ENCODE data around the gene SRRM2.

Gene SRRM2

DNA sequence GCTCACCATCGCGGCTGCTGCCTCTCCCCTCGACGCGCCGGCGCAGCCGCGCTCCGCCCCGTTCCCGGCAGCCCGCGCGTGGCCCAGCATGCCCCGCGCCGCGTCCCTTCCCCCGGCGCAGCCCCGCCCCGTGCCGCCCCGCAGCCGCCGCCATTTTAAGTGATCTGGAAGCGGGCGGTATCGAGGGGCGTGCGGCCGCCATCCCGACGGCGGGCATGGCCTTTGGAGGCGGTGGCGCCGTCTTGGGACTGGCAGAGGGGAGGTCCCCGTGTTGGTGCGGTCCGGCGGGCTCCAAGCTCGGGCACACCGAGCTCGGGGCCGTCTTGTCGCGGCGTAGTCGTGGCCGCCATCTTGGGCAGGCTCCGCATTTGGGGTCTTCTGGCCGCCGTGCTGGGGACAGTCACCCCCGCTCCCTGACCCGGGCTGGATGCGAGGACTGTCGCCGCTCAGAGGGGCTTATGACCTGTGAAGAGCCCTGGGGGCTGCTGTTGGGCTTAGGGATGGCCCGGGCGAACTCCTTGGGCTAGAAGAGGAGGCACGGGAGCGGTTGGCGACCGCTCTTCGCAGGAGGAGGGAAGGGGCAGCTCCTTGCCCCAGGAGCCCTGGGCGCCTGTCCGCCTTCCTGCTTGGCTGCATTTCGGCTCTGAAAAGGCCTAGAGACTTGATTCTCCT is 24.9 kb downstream of the SRRM2 start, which contains the start of gene ELOB:
Gene ELOB, minus strand, starts transcription at position 50 of the 672 bp plus-strand sequence. Its CDS starts 41 bp downstream, at position 9.
- DNase-seq (ENCODE audit: low read depth) = peak; percentile 85

DNA sequence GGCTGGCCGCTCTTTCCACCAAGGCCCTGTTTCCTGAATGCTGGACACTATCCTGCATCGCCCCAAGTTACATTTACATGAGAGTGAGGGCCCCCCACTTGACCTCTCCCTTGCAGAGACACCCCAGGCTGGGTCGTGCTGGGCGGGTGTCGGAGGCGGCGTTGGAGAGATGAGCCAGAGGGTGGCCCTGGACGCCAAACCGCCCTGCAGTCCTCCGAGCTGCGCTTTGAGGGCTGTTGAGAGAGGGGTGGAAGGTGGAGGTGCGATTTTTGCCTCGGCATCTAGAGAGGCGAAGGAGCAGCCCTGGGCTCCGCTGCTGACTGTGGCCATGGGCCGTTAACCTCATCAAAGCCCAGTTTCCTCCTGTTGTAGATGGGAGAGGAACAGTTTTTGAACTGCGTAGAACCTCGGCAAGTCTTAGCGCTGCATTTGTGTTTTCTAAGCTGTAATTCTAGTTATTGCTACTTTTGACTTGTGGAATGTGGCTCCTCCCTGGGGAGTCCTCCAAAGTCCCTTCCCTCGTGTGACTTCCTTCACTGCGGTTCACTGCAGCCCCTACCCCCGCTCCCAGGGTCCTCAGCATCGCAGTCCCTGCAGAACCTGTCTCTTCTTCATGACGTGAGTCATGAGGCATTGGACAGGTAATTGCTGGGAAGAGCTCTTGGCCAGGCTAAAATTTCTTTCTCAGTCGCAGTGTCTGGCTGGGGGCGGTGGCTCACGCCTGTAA is 25.6 kb downstream of the SRRM2 start:
- no peak for DNase-seq (ENCODE audit: low read depth)

DNA sequence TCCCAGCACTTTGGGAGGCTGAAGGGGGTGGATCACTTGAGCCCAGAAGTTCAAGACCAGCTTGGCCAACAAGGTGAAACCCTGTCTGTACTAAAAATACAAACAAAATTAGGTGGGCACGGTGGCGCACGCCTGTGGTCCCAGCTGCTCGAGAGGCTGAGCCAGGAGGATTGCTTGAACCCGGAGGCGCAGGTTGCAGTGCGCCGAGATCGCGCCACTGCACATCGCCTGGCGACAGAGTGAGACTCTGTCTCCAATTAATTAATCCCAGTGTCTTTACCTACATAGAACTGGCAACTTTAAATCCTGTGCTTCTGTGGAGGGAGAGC is 26.2 kb downstream of the SRRM2 start:
- no peak for DNase-seq (ENCODE audit: low read depth)

DNA sequence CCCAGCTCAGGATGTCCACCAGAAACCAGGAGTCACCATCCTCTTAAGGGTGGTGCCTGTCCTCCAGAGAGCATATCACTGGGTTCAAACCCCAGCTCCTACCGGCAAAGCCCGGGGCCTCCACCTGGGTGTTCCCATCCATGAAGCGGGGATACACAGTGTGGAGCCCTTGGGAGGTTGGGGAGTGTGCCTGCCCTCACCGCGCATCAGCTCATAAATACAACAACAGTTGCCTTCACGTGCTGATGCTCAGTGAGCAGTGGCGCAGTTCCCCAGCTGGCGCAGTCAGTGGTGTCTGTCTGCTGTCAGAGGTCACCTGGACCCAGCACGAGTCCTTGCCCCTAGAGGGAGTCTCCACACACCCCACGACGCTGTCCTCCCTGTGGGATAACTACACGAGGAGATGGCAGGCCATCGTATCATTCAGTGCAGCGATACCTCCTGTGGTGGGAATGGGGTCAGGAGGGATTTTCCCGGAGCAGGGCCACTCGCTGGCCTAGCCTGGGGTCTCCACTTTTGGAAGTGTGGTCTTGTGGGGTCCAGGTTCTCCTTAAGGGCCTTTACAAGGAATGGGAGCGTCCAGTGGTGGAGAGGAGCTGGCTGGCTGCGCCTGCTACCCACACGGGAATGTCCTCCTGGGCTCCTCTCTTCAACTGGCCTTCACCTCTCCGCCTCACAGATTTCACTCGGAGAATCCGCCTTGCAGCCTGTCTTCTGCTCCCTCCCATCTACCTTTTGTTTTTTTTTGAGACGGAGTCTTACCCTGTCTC is 26.9 kb downstream of the SRRM2 start:
- DNase-seq (ENCODE audit: low read depth) = no peak

DNA sequence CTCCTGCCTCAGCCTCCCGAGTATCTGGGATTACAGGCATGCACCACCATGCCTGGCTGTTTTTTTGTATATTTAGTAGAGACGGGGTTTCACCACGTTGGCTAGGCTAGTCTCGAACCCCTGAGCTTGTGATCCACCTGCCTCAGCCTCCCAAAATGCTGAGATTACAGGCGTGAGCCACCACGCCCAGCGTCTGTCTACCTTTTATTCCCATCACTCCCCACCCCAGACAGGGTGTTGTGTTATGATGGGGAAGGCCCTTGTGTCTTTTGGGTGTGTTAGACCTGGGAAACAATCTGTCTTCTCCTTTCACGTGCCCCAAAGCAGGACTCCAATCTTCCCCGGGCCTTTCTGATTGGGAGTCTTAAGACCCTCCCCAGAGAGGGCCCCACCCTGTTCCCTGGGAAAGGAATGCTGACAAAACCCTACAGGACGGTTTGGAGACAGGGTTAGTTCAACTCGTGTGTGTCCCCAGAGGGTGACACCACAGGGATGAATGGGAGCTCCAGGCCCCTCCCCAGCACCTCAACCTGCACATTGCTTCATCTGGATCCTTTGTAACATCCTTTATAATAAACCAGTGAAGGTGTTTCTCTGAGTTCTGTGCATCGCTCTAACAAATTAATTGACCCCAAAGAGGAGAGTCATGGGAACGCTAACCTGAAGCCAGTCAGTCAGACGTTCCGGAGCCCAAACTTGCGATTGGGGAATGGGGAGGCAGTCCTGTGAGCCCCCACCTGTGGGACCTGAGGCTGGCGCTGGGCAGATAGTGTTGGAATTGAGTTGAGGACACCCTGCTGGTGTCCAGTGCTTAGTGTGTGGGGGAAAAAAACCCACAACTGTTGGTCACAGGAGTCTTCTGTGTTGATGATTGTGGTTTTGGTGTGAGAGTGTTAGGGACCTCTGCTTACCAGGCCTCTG is 27.8 kb downstream of the SRRM2 start:
- no peak for DNase-seq (ENCODE audit: low read depth)

DNA sequence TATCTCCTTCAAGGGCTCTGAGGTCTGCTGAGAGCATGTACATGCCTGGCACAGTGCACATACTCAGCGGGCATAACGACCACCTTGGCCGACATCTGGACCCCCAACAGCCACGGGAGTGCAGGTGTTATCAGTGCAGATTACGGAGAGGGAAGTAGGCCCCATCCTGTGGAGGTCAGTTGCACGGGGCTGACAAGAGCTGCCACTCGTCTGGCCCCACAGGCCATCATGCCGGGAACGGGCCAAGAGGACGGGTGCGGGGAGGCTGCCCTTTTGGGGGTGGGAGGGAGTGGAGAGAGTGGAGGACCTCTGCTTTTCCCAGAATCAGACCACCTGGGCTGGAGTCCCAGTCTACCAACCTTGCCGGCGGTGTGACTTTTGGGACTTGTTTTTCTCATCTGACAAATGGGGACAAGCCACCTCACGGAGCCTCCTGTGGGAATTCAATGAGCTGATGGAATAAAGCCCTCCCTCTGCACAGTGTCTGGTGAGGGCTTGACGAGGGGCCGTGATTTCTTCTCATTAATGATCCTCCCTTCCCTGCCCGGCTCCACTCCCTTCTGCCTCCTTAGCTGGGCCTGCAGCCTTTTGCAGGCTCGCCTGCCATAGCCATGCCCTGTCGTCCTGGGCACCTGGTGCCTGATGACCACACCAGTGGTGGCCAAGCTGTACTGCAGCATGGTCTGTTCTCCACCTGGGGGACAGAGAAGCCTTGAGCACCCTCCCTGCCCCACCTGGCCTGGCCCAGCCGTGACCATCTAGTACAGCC is 30.3 kb downstream of the SRRM2 start:
- DNase-seq (ENCODE audit: low read depth) = no peak

DNA sequence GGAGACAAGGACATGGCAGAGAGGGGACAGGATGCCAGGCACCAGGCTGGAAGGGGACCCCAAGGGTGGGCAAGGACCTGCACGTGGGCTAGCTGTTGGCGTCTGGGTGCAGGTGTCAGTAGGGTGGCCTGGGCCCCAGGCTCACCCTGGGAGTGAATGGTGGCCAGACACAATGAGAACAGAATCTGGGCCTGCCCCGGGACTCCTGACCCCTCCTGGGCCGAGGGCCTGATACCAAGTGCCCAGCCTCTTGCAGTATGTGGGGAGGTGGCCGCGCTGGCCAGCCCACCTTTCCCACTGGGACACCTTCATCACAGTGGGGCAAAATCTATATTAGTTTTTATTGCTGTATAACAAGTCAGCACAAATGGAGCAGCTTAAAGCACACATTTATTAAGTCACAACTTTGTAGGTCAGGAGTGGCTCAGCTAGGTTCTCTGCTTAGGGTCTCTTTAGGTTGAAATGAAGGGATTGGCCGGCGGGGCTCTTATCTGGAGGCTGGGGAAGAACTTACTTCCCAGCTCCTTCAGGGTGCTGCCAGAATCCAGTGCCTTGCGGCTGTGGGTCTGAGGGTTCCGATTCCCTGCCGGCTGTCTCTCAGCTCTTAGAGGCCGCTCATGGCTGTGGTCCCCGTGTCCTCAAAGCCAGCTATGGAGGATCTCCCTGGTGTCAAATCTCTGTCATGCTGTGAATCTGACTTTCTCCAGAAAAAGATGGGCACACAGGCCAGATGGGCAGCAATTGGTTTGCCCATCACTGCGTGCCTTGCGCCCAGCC is 31.3 kb downstream of the SRRM2 start:
- no peak for DNase-seq (ENCODE audit: low read depth)

DNA sequence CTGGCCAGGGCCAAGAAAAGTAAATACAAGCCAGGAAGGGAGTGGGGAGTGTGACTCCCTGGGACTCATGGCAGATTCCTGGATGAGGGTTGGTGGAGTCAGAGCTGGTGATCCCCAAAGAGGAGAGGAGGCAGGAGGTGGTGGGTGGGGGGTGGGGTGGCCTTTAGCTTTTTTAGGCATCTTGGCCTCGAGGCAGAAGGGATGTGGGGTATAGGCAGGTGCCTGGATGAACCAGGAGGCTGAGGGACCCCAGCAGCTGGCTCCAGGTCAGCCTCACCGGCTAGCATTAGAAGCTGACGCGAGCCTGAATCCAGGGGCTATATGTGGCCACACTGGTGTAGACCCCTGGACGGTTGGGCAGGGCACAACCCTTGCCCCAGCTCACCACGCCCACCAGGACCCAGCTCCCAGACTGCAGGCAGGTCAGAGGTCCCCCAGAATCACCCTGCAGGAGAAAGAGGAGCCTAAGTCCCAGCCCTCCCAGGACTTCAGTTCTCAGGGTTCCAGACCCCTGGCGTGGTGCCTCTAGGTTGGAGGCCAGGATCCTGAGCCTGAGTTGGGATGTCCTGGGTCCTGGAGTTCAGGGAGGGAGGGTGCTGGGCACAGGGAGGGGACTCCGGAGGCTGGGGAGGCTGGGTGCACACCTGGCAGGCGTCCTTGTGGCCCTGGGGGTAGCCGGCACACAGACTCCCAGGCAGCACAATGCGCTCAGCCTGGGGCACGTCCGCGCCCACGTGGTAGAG is 32.1 kb downstream of the SRRM2 start:
- no peak for DNase-seq (ENCODE audit: low read depth)

DNA sequence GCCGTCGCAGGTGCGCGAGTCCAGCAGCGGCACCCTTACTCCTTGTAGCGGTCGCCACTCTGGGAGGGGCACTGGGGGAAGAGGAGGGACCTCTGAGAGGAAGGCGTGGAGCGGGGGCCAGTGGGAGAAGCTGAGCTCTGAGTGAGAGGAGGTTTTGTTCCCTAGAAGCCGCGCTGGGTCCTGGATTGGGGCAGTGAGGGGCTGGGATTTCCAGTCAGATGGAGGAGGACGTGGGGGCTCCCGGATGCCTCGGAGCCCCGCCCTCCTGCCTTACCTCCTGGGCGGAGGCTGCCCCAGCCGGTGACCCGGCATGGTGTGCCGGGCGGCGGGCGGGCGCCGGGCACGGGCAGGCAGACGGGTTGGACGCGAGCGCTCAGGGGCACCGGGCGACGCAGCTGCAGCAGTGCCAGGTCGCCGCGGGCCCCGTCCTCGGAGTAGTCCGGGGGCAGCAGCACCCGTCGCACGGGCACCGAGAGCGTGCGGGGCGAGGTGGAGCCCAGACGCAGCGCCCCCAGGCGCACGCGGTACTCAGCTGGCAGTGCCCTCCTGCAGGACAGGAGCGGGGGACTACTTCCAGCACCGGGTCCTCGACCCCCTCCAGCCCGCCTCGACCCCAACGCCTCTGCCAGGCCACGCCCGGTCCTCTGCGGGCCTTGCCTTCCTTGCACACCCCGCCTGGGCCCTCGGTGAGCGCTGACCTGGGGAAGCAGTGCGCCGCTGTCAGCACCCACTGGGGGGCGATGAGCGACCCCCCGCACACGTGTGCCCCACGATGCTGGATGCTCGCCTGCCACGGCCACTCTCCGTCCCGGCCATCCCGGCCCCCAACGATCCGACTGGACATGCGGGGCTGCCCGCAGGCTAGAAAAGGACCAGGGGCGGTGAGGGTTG is 32.9 kb downstream of the SRRM2 start:
- DNase-seq (ENCODE audit: low read depth) = no peak

DNA sequence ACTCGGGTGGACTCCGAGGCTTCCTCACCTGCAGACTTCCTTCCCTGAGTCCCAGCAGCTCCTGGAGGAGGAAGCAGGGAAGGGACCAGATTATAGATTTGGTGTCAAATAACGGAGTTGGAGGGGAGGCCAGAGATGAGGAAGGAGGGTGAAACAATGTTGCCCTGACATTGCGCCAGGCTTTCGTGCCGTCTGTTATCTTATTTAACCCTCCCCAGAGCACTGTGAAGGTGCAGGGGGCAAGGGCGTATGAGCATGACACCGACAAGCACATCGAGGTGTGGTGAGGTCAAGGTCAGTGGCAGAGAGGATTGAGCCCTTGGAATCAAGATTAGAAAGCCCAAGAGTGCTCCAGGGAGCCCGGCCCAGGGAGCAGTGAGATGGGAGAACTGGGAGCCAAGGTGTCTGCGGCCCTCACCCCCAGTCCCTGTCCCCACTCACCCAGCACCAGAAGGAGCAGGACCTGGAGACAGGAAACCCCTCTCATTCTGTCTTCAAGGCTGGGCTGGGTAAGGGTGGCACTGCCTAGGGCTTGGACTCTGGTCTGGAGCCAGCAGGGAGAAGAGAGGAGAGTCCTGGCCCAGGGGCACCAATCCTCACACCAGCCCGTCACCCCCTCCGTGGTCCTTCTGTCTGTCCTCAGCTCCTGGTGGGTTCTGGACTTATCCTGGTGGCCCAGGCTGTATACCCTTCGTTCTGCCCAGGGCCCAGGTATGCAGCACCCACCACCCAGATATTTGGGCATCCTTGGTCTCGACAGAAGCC is 33.8 kb downstream of the SRRM2 start:
- DNase-seq (ENCODE audit: low read depth) = no peak

DNA sequence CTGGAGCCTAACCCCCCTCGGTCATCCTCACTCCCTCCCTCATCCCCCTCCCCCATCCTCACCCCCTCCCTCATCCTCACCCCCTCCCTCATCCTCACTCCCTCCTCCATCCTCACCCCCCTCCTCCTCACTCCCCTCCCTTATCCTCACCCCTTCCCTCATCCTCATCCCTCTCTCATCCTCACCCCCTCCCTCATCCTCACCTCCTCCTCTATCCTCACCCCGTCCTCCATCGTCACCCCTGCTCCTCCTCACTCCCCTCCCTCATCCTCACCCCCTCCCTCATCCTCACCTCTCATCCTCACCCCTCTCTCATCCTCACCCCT is 34.4 kb downstream of the SRRM2 start:
- no peak for DNase-seq (ENCODE audit: low read depth)

DNA sequence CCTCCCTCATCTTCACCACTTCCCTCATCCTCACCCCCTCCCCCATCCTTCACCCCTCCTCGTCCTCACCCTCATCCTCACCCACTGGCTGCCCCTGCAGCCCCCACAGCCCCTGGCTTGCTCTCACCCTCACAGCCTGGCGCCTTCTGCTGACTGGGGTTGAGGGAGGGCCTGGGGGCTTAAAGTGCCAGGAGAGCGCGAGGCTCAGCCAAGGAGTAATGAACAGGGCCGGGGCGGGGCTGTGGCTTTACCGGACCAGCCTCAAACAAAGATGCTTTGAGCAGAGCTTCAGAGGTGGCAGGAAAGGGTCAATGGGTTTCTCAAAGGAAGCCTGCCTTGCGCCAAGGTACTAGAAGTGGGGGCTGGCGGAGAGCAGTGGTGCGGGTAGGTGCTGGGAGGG is 35.0 kb downstream of the SRRM2 start, which contains the start of gene PRSS33:
Gene PRSS33, minus strand, starts transcription at position 155 of the 400 bp plus-strand sequence. CDS start 1,013 bp downstream, outside the sequence.
- DNase-seq (ENCODE audit: low read depth) = no peak

DNA sequence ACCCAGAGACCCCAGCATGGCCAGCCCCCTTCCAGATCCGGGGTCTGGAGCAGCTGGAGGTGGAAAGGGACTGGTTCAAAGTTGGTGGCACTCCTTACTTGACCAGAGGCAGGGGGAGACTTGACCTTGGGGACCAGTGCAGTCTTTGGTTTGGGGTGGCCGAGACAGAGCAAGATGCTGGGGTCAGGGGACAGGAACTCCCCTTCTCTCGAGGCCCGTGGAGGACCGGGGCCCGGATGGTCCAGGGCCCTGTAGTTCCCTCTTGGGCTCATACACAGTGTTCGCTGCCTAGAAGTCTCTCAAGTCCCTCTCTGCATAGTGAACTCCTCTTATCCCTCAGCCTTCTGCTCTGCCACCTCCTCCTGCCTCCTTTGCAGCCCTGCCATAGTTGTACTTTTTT is 35.5 kb downstream of the SRRM2 start:
- DNase-seq (ENCODE audit: low read depth) = no peak

DNA sequence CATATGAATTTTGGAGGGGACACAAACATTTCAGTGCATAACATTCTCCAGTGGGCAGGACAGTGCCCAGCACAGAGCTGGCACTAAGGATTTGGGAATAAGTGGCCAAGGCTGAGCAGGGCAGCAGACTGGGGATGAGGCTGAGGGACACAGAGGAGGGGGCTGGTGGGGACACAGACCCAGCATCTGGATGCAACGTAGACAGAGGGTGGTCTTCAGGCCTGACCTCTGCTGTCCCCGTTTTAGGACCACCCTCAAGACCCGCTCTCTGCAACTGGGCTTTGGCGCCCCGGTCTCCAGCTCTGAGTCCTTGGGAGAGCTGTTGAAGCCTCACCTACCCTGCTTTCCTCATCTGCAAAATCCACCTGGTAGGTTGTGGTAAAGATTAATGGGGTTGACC is 38.2 kb downstream of the SRRM2 start:
- DNase-seq (ENCODE audit: low read depth) = no peak

DNA sequence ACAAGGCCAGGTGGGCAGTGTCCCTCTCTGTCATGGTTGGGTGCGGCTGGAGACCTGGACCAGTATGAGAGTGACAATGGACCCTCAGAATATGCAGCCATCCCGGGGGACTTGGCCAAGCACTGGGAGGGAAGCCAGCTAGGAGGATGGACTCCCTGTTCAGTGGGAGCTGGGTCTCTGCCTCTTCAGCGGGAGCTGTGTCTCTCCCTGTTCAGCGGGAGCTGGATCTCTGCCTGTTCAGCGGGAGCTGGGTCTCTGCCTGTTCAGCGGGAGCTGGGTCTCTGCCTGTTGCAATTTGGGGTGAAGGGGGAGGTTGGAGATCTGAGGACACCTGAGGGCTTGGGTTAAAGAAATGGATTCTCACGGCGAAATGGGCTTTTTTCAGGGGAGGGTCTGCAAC is 38.7 kb downstream of the SRRM2 start:
- no peak for DNase-seq (ENCODE audit: low read depth)

DNA sequence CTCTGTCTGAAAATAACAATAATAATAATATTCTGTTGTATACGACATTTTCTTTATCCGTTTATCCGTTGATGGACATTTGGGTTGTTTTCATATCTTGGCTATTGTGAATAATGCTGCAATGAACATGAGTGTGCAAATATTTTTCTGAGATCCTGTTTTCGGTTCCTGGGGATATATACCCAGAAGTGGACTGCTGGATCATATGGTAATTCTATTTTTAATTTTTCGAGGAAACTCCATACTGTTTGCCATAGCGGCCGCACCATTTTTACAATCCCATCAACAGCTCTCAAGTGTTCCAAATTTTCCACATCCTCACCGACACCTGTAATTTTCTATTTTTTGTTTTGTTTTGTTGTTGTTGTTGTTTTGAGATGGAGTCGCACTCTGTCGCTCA is 40.5 kb downstream of the SRRM2 start:
- DNase-seq (ENCODE audit: low read depth) = no peak

DNA sequence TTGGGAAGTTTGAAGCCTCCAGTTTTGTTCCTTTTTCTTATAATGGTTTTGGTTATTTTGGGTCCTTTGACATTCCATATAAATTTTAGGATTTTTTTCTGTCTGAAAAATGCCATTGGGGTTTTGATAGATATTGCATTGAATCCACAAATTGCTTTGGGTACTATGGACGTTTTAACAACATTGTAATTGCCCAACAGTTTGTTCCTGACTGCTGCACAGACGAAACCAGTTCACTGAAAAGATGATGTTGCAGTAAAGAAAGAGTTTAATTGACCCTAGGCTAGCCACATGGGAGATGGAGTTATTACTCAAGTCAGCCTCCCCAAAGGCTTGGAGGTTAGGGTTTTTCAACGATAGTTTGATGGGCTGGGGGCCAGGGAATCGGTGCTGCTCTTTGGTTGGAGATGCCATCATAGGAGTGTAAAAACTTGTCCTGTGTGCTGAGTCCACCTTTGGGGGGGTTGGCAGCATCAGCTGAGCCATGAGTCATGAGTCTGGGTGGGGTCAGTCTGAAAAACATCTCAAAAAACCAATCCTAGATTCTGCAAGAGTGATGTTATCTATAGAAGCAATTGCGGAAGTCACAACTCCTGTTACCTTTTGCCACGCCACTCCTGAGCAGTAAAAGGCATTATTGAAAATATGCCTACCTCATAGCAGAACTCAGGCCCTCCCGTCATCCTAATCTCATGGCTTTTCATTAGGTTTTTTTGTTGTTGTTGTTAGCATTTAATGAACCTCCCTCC is 43.1 kb downstream of the SRRM2 start:
- no peak for DNase-seq (ENCODE audit: low read depth)

Measured in ELR (cell line).